OCI-LY3 (cell line): ENCODE data around the gene ANP32D.
"Not testable (repeated sequence)": the region's sequence is repeated elsewhere in the genome, so short reads cannot be mapped to it uniquely, and the experiment has no call there.

Experiments
- EZH2phosphoT487 ChIP-seq: fragments of 200-600 bp; shearing (Covaris generic); IDR thresholded peaks from 2 replicates; pipeline ENCODE4 v1.6.1; 2018; ENCODE audit warnings: antibody characterized with exemption, mixed run types, low read depth
- TF ChIP-seq, protein P1 (sequence below): fragments of 200-600, 300-600 bp; sonication (generic); IDR thresholded peaks from 2 replicates; pipeline ENCODE4 v1.5.1; 2014; ENCODE audit warnings: antibody characterized with exemption, low read length, low read depth

- TF ChIP-seq, protein P1, sequence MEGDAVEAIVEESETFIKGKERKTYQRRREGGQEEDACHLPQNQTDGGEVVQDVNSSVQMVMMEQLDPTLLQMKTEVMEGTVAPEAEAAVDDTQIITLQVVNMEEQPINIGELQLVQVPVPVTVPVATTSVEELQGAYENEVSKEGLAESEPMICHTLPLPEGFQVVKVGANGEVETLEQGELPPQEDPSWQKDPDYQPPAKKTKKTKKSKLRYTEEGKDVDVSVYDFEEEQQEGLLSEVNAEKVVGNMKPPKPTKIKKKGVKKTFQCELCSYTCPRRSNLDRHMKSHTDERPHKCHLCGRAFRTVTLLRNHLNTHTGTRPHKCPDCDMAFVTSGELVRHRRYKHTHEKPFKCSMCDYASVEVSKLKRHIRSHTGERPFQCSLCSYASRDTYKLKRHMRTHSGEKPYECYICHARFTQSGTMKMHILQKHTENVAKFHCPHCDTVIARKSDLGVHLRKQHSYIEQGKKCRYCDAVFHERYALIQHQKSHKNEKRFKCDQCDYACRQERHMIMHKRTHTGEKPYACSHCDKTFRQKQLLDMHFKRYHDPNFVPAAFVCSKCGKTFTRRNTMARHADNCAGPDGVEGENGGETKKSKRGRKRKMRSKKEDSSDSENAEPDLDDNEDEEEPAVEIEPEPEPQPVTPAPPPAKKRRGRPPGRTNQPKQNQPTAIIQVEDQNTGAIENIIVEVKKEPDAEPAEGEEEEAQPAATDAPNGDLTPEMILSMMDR: not testable (repeated sequence)
- not testable (repeated sequence) for TF ChIP-seq EZH2phosphoT487
These were observed 2.1 kb downstream of the ANP32D start for GRCh38 chr12:48474497-48474896.
